Measurements from ENCODE around the gene ACACB.

Gene ACACB

DNA sequence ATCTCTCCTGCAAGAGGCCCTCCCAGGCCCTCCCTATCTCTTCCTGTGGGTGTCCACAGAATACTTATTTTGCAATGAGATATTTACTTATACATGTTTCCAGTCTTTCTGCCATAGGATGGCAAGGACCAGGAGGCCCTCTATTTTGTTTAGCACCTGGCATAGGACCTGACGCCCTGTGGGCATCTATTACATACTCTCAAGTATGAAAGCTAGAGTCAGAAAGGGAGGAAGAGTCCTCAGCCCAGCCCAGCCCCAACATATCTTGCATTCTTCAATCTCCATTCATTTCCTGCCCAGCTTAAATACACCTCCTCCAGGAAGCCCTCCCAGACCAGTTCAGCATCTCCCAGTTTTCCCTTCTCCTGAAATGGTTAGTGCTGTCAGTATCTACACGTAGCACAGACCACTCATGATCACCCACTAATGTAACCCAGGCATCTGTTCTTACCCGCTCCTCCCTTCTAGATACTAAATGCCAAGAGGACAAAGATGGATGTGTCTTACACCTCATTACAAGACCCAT is 185.3 kb downstream of the ACACB start:
- no peak for DNase-seq (ENCODE audit: low read depth in 2 of 2)

DNA sequence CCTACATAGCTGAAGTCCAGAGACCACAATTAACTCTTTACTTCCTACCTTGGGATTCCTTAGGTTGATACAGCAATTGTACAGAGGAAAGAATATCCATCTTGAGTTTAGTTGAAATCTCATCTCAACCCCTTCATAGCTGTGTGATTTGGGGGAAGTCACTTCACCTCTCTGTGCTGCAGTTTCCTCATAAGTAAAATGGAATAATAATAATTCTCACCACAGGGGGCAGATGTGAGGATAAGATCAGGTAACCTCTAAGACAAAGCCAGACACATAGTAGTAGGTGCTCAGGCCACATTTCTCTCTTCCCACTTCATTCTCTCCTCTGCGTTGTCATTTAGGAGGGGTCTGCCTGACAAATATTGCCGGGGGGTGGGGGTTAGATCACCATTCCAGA is 186.0 kb downstream of the ACACB start:
- no peak for DNase-seq (ENCODE audit: low read depth in 2 of 2)

GRCh38 chr12:109302770-109303169 is 186.4 kb downstream of the ACACB start:
- no peak for DNase-seq (ENCODE audit: low read depth in 2 of 2)

GRCh38 chr12:109304485-109304884 is 188.1 kb downstream of the ACACB start:
- DNase-seq (ENCODE audit: low read depth in 2 of 2): no peak

DNA sequence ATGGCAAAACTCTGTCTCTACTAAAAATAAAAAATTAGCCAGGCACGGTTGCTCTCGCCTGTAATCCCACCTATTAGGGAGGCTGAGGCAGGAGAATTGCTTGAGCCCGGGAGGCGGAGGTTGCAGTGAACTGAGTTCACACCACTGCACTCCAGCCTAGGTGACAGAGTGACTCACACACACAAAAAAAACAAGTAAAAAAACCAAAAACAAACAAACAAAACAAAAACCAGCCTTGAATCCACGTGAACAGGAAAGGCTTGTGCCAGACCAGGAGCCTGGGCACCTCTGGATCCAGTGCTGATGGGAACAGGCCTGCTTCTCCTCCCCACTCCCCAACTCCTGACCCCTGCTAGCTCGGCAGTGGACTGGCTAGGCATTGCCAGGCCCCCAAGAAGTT is 189.2 kb downstream of the ACACB start:
- no peak for DNase-seq (ENCODE audit: low read depth in 2 of 2)

DNA sequence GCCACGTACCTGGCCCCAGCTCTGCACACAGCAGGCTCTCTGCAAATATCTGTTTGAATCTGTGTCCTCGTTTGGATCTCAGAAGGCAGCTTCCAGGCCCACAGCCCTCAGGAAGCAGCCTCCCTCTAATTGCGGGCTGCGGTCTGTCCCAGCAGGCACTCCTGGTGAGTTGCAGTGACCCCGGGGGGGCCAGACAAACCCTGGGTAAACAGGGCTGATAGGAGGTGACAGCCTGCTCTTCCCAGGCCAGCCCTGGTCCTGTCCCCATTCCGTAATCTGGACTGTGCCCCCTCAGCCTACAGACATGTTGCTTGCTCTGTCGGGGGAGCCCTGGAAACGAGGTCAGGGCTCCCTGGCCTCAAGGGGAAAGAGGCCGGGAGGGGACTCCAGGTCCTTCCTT is 190.7 kb downstream of the ACACB start:
- no peak for DNase-seq (ENCODE audit: low read depth in 2 of 2)

- no peak for DNase-seq (ENCODE audit: low read depth in 2 of 2)
Measured at GRCh38 chr12:109308534-109309380, 192.4 kb downstream of the ACACB start, which contains the start of gene FOXN4. TSS of gene FOXN4 (minus strand) at chr12:109309284. CDS start at chr12:109308321, 963 bp downstream.

DNA sequence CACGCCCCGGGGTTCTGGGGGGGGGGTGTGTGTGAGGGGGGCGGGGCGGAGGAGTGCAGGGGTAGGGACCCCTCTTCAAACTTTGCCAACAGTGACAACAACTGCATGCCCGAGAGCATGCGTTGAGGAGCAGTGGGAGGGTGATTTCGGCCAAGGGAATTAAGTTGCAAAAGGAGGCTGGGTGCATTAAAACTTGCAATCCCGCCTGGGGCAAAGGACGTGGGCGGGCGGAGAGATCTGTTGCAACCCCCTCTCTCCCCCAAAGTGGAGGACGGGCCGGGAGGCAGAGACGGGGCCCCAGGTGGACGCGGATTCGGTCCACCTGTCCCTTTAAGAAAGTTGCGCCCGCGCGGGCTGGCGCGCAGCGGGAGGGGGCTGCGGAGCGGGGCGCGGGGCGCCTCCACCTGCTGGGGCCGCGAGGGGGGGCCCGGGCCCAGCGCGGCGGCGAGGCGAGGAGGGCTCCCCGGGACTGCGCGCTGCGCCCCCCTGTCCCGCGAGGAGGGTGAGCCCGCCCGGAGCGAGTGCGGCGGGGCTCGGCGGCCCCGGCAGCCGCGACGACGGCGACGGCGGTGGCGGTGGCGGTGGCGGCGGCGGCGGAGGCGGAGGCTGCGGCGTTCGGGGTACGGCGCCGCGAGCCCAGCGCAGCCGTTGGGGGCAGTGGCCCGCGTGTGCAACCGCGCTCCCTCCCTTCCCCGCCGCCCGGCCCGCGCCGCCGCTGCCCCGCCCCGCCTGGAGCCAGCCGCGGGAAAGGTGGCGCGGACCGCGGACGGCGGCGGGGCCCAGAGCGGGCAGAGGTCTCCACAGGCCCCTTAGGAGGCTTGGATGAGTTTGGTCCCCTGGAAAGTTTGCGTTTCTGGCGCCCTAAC is 193.2 kb downstream of the ACACB start:
- no peak for DNase-seq (ENCODE audit: low read depth in 2 of 2)

DNA sequence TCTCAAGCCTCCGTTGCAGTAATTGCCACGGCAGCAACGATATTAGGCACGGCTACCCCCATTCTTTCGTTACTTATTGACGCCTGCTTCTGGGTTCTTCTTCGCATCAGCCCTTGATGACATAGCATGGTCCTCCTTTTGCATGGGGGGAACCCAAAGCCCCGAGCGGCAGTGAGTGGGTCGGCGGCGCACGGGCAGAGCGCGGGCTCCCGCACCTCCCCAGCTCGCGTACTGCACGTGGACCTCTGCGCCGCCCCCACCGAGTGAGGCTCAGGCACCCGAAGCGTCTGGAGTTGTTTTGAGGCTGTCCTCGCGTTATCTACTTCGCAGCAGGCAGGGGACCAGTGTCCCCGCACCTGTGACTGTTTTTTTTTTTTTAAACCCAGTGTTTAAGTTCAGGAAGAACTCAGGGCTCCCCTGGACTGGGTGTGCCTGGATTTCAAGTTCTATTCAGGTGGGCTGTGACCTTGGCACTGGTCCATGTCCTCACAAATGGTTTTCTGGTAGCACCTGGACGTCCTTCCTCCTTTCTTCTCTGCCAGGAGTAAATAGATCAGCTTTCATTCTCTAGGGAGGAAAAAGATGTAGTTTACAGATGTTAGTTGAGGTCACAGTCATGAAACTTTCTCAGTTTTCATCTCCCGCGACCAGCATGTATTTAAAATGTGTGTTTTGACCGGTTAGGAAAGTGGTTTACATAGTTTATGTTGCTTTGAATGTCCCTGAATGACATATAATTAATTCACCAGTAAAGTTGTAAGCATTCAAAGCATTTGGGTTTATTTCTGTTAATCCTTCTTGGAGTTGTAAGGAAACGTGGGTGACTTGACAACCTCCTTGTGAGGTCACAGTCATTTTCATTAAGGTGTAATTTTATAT is 194.1 kb downstream of the ACACB start:
- DNase-seq (ENCODE audit: low read depth in 2 of 2): peak in 1 of 2 donors; percentile 8

Measured in stimulated activated CD4-positive, alpha-beta T cell treated with anti-CD3 and anti-CD28 coated beads, Interleukin-15, amount 100 ng/mL, for 48 hours (primary cell).